WTC11 (cell line): ENCODE data around the gene ATP8B4.

Experiments used
- CTCF ChIP-seq: fragments of 200-600 bp; IDR thresholded peaks from 2 replicates; pipeline ENCODE4 v1.8.0; 2022; ENCODE audit warnings: antibody characterized with exemption
- JUN ChIP-seq: sonication (generic); formaldehyde crosslinking; IDR thresholded peaks from 2 replicates; pipeline ENCODE4 v1.8.0; 2023; ENCODE audit warnings: mild to moderate bottlenecking, missing genetic modification reagents
- MAX ChIP-seq: sonication (generic); formaldehyde crosslinking; IDR thresholded peaks from 2 replicates; pipeline ENCODE4 v1.8.0; 2022; ENCODE audit warnings: mild to moderate bottlenecking, missing genetic modification reagents

DNA sequence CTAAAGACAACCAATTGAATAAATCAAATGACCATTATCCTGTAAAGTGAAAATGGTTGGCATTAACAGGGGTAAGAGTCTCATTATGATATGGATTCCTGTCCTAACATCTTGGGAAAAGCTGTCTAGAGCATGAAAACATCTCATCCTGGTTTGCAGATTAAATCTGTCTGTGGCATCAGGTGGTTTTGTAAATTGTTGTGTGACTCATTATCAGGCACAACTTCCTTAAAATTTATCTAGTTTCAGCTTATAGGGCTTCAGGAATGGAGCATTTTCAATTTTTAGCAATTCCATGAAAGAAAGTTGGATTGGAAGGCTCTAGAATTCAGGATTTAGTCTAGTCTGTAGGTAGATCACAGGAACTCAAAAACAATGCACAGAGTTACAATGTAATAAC lies 31.8 kb upstream of the ATP8B4 start:
- TF ChIP-seq MAX (CRISPR knock-in tag) (no peak), CTCF (no peak), JUN (no peak)
